ENCODE results near the gene TGM5.

TGM5 gene

GRCh38 chr15:43214592-43215295 lies 52.0 kb downstream of the TGM5 start:
- FAIRE-seq (no peak), DNase-seq (ENCODE audit: insufficient read length, low spot score) (no peak)
- TF ChIP-seq CTCF (IDR thresholded peaks at IDR 0.05; ENCODE audit: insufficient read depth, missing control alignments) = no peak

GRCh38 chr15:43214169-43214568 lies 52.6 kb downstream of the TGM5 start:
- DNase-seq (ENCODE audit: insufficient read length, low spot score) = no peak
- no peak for FAIRE-seq
- TF ChIP-seq CTCF (IDR thresholded peaks at IDR 0.05; ENCODE audit: insufficient read depth, missing control alignments) = no peak

- no peak for FAIRE-seq
- no peak for DNase-seq (ENCODE audit: insufficient read length, low spot score)
- TF ChIP-seq CTCF (IDR thresholded peaks at IDR 0.05; ENCODE audit: insufficient read depth, missing control alignments) = no peak
These were observed 53.3 kb downstream of the TGM5 start for GRCh38 chr15:43213466-43213865.

GRCh38 chr15:43212951-43213350 lies 53.8 kb downstream of the TGM5 start:
- DNase-seq (ENCODE audit: insufficient read length, low spot score) (no peak), FAIRE-seq (no peak)
- TF ChIP-seq CTCF (IDR thresholded peaks at IDR 0.05; ENCODE audit: insufficient read depth, missing control alignments) = no peak

GRCh38 chr15:43212299-43212698 lies 54.4 kb downstream of the TGM5 start:
- no peak for FAIRE-seq
- no peak for DNase-seq (ENCODE audit: insufficient read length, low spot score)
- TF ChIP-seq CTCF (IDR thresholded peaks at IDR 0.05; ENCODE audit: insufficient read depth, missing control alignments) = no peak

GRCh38 chr15:43211224-43211735 lies 55.4 kb downstream of the TGM5 start:
- FAIRE-seq (no peak), DNase-seq (ENCODE audit: insufficient read length, low spot score) (no peak)
- no peak for TF ChIP-seq CTCF (IDR thresholded peaks at IDR 0.05; ENCODE audit: insufficient read depth, missing control alignments)

- no peak for DNase-seq (ENCODE audit: insufficient read length, low spot score)
- TF ChIP-seq CTCF (IDR thresholded peaks at IDR 0.05; ENCODE audit: insufficient read depth, missing control alignments) = no peak
- no peak for FAIRE-seq
These were observed 55.9 kb downstream of the TGM5 start for GRCh38 chr15:43210807-43211206.
